ENCODE results near the gene MSS51. TPM values are rescaled to one million over a fixed set of nuclear protein-coding genes. Genes with fewer than 3 reads are reported as not detected.

The MSS51 gene
- total RNA-seq, 2 donors from 2014 or later: 3.9 to 4.0 TPM

- H3K4me1 Mint-ChIP-seq: no peaks in the 10 kb centered on the region
- no peaks in the 10 kb centered on the region for H3K27me3 ChIP-seq (ENCODE audit: control insufficient read depth, insufficient read depth, low read length, poor library complexity, severe bottlenecking)
- WGBS, 2 experiments (ENCODE audit: insufficient coverage in 1 of 2, insufficient read length in 1 of 2): 89% methylated on average over 2 of the region's 3 CpGs; no CpG with 5 or more reads in 1 of the 2 experiments
- no peaks in the 10 kb centered on the region for H3K9me3 Mint-ChIP-seq
- no peak overlapping the region for H3K9ac ChIP-seq (ENCODE audit: extremely low read depth, low read length, poor library complexity, severe bottlenecking)
- no peak overlapping the region for H3K4me3 Mint-ChIP-seq
- no peaks in the 10 kb centered on the region for H3K27me3 Mint-ChIP-seq (ENCODE audit: insufficient read depth)
- no peak overlapping the region for H3K4me3 ChIP-seq (ENCODE audit: low read length)
- no peak for DNase-seq
- peaks cover 37% of the 10 kb centered on the region for H3K36me3 Mint-ChIP-seq (ENCODE audit: low read depth)
- H3K4me1 ChIP-seq (ENCODE audit: control insufficient read depth, insufficient read depth, low read length): no peaks in the 10 kb centered on the region
- H3K9me3 ChIP-seq (ENCODE audit: control insufficient read depth, low read length): no peaks in the 10 kb centered on the region
- H3K27ac ChIP-seq (ENCODE audit: low read depth, low read length): no peak overlapping the region
- H3K36me3 ChIP-seq (ENCODE audit: control insufficient read depth, insufficient read depth, low read length): peaks cover 78% of the 10 kb centered on the region
- TF ChIP-seq, protein P1, sequence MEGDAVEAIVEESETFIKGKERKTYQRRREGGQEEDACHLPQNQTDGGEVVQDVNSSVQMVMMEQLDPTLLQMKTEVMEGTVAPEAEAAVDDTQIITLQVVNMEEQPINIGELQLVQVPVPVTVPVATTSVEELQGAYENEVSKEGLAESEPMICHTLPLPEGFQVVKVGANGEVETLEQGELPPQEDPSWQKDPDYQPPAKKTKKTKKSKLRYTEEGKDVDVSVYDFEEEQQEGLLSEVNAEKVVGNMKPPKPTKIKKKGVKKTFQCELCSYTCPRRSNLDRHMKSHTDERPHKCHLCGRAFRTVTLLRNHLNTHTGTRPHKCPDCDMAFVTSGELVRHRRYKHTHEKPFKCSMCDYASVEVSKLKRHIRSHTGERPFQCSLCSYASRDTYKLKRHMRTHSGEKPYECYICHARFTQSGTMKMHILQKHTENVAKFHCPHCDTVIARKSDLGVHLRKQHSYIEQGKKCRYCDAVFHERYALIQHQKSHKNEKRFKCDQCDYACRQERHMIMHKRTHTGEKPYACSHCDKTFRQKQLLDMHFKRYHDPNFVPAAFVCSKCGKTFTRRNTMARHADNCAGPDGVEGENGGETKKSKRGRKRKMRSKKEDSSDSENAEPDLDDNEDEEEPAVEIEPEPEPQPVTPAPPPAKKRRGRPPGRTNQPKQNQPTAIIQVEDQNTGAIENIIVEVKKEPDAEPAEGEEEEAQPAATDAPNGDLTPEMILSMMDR (conservative IDR thresholded peaks at IDR 0.05): no peak
- no peak overlapping the region for H3K27ac Mint-ChIP-seq
Measured at GRCh38 chr10:73471226-73471625, 37.9 kb upstream of the MSS51 start.

DNA sequence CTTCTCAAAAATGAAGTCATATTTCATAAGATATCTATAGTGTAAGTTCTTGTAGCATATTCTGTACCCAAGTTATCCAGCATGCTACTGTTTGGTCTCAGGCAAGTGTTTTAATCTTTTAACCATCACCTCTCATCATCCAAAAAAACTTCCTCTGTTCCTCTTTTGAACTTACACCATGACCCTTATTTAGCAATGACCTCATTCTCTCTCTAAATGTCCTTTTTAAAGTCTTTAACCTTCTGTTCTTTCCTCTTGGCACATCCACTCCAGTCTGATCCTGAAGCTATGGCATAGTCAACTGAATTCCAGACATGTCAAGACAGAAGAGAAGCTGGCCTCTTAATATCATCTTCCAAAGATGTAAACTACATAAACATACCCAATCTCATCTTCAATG is 36.2 kb upstream of the MSS51 start:
- TF ChIP-seq, protein P1 (conservative IDR thresholded peaks at IDR 0.05): no peak
- Mint-ChIP-seq H3K4me3 (no peak overlapping the region), H3K9me3 (no peaks in the 10 kb centered on the region), H3K27me3 (ENCODE audit: insufficient read depth) (no peaks in the 10 kb centered on the region), H3K4me1 (no peaks in the 10 kb centered on the region), H3K27ac (peak overlapping the region; percentile 47), H3K36me3 (ENCODE audit: low read depth) (peaks cover 34% of the 10 kb centered on the region)
- Histone ChIP-seq H3K9me3 (ENCODE audit: control insufficient read depth, low read length) (no peaks in the 10 kb centered on the region), H3K27ac (ENCODE audit: low read depth, low read length) (no peak overlapping the region), H3K4me3 (ENCODE audit: low read length) (no peak overlapping the region), H3K4me1 (ENCODE audit: control insufficient read depth, insufficient read depth, low read length) (no peaks in the 10 kb centered on the region), H3K9ac (ENCODE audit: extremely low read depth, low read length, poor library complexity, severe bottlenecking) (no peak overlapping the region), H3K27me3 (ENCODE audit: control insufficient read depth, insufficient read depth, low read length, poor library complexity, severe bottlenecking) (no peaks in the 10 kb centered on the region), H3K36me3 (ENCODE audit: control insufficient read depth, insufficient read depth, low read length) (peaks cover 75% of the 10 kb centered on the region)
- no peak for DNase-seq

DNA sequence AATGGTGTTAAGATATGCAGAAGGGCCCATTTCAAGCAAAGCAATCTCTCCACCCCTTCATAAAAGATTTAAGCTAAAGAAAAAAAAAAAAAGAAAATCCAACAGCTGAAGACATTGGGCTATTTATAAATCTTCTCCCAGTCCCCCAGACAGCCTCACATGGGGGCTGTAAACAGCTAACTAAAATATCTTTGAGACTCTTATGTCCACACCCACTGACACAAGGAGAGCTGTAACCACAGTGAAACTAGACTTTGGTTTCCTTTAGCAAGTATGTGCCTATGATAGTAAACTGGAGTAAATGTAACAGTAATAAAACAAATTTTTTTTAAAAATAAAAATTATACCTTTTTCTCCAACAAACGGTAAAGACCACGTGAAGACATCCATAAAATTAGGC is 33.8 kb upstream of the MSS51 start:
- H3K4me3 Mint-ChIP-seq: no peak overlapping the region
- no peak for DNase-seq
- Histone ChIP-seq H3K4me1 (ENCODE audit: control insufficient read depth, insufficient read depth, low read length) (no peaks in the 10 kb centered on the region), H3K27me3 (ENCODE audit: control insufficient read depth, insufficient read depth, low read length, poor library complexity, severe bottlenecking) (no peaks in the 10 kb centered on the region), H3K27ac (ENCODE audit: low read depth, low read length) (no peak overlapping the region), H3K9ac (ENCODE audit: extremely low read depth, low read length, poor library complexity, severe bottlenecking) (no peak overlapping the region), H3K4me3 (ENCODE audit: low read length) (no peak overlapping the region), H3K36me3 (ENCODE audit: control insufficient read depth, insufficient read depth, low read length) (peaks cover 71% of the 10 kb centered on the region), H3K9me3 (ENCODE audit: control insufficient read depth, low read length) (no peaks in the 10 kb centered on the region)
- no peak overlapping the region for H3K27ac Mint-ChIP-seq
- peaks cover 37% of the 10 kb centered on the region for H3K36me3 Mint-ChIP-seq (ENCODE audit: low read depth)
- H3K27me3 Mint-ChIP-seq (ENCODE audit: insufficient read depth): no peaks in the 10 kb centered on the region
- WGBS, 2 experiments (ENCODE audit: insufficient coverage in 1 of 2, insufficient read length in 1 of 2): 90% methylated on average over 2 of the region's 2 CpGs; no CpG with 5 or more reads in 1 of the 2 experiments
- no peaks in the 10 kb centered on the region for H3K4me1 Mint-ChIP-seq
- no peaks in the 10 kb centered on the region for H3K9me3 Mint-ChIP-seq
- TF ChIP-seq, protein P1 (conservative IDR thresholded peaks at IDR 0.05): no peak

Data from endodermal cell (in vitro differentiated cells).